Measurements from ENCODE around the gene RTP3. TPM values are rescaled to one million over a fixed set of nuclear protein-coding genes. Genes with fewer than 3 reads are reported as not detected.

Gene RTP3
- total and polyA plus RNA-seq, 2 experiments from 2014 or later: 0.16 TPM; not detected in 1

GRCh38 chr3:46455231-46456115 lies 42.3 kb upstream of the RTP3 start (continued):
- TF ChIP-seq ZNF462 (CRISPR knock-in tag; IDR thresholded peaks at IDR 0.05) (no peak), NANOG (IDR thresholded peaks at IDR 0.05; ENCODE audit: borderline replicate concordance) (no peak), JUNB (IDR thresholded peaks at IDR 0.05; ENCODE audit: unreplicated experiment) (no peak)

GRCh38 chr3:46456118-46456517 lies 41.7 kb upstream of the RTP3 start:
- Histone ChIP-seq H3K4me3 (no peak overlapping the region), H2AFZ (no peak overlapping the region), H3K4me2 (no peak overlapping the region), H3K27ac (ENCODE audit: low read depth) (no peak overlapping the region), H3K36me3 (ENCODE audit: insufficient read depth) (no peaks in the 10 kb centered on the region), H3K4me1 (ENCODE audit: insufficient read depth) (no peaks in the 10 kb centered on the region), H3K79me2 (replicated peaks; ENCODE audit: insufficient read depth) (no peaks in the 10 kb centered on the region), H3F3A (replicated peaks; ENCODE audit: low read depth) (no peaks in the 10 kb centered on the region), H4K20me1 (replicated peaks; ENCODE audit: insufficient read depth) (no peaks in the 10 kb centered on the region), H3K9me2 (ENCODE audit: insufficient read depth) (no peaks in the 10 kb centered on the region), H3K27me3 (ENCODE audit: insufficient read depth) (no peaks in the 10 kb centered on the region)
- Mint-ChIP-seq H3K9me3 (no peaks in the 10 kb centered on the region), H3K27me3 (ENCODE audit: insufficient read depth, low read depth, poor library complexity) (peaks cover 2% of the 10 kb centered on the region), H3K36me3 (ENCODE audit: low read depth) (no peaks in the 10 kb centered on the region), H3K4me3 (no peak overlapping the region), H3K27ac (no peak overlapping the region), H3K4me1 (no peaks in the 10 kb centered on the region)
- DNase-seq (ENCODE audit: low spot score) (no peak), ATAC-seq (no peak)
- TF ChIP-seq ZNF462 (CRISPR knock-in tag; IDR thresholded peaks at IDR 0.05) (no peak), EZH2phosphoT487 (IDR thresholded peaks at IDR 0.05; ENCODE audit: unreplicated experiment) (no peak), JUNB (IDR thresholded peaks at IDR 0.05; ENCODE audit: unreplicated experiment) (no peak), ZNF331 (CRISPR knock-in tag; IDR thresholded peaks at IDR 0.05; ENCODE audit: low read depth) (no peak), ETS1 (IDR thresholded peaks at IDR 0.05) (no peak), ZNF114 (CRISPR knock-in tag; IDR thresholded peaks at IDR 0.05) (no peak)

Data from GM23338 (cell line).